DOHH2 (cell line): ENCODE measurements around the gene SPATA4.

Source experiments
- H3F3A ChIP-seq: fragments of 200-600 bp; sonication (generic), shearing (Covaris generic); 2 replicates; pipeline ENCODE4 v1.6.0; 2016; ENCODE audit warnings: antibody characterized with exemption, mild to moderate bottlenecking; ENCODE audit not compliant: control insufficient read depth, insufficient read depth
- H3K27ac ChIP-seq: fragments of 200-600 bp; sonication (generic); 2 replicates; pipeline ENCODE4 v1.5.1; 2014; ENCODE audit warnings: low read depth, mild to moderate bottlenecking, low read length, moderate library complexity
- H3K27me3 ChIP-seq: fragments of 200-600 bp; sonication (generic); 2 replicates; pipeline ENCODE4 v1.6.1; 2014; ENCODE audit warnings: mild to moderate bottlenecking, low read length, mixed read lengths; ENCODE audit not compliant: control insufficient read depth
- H3K36me3 ChIP-seq: fragments of 200-600 bp; sonication (generic); 2 replicates; pipeline ENCODE4 v1.6.1; 2014; ENCODE audit warnings: mild to moderate bottlenecking, low read length, moderate library complexity, mixed read lengths; ENCODE audit not compliant: control insufficient read depth
- H3K4me1 ChIP-seq: fragments of 200-600 bp; sonication (generic); 2 replicates; pipeline ENCODE4 v1.6.1; 2014; ENCODE audit warnings: mild to moderate bottlenecking, low read length, mixed read lengths; ENCODE audit not compliant: control insufficient read depth
- H3K4me2 ChIP-seq: fragments of 200-600 bp; sonication (generic); 2 replicates; pipeline ENCODE4 v1.6.0; 2014; ENCODE audit warnings: mild to moderate bottlenecking, low read length, moderate library complexity
- H3K4me3 ChIP-seq: fragments of 200-600 bp; sonication (generic); 2 replicates; pipeline ENCODE4 v1.5.1; 2014; ENCODE audit warnings: mild to moderate bottlenecking, low read length, mixed read lengths
- H3K79me2 ChIP-seq: fragments of 200-600 bp; sonication (generic); 2 replicates; pipeline ENCODE4 v1.6.1; 2014; ENCODE audit warnings: mild to moderate bottlenecking, low read length, mixed read lengths; ENCODE audit not compliant: control insufficient read depth
- H3K9me2 ChIP-seq: fragments of 200-600 bp; sonication (generic); replicated peaks from 2 replicates; pipeline ENCODE4 v1.6.1; 2014; ENCODE audit warnings: mild to moderate bottlenecking, low read length, mixed read lengths; ENCODE audit not compliant: control insufficient read depth
- H3K9me3 ChIP-seq: fragments of 200-600 bp; sonication (generic); 2 replicates; pipeline ENCODE4 v1.6.1; 2014; ENCODE audit warnings: antibody characterized with exemption, low read length, mixed read lengths; ENCODE audit not compliant: control insufficient read depth, insufficient read depth
- H4K20me1 ChIP-seq: fragments of 200-600 bp; sonication (generic); 2 replicates; pipeline ENCODE4 v1.6.0; 2014; ENCODE audit warnings: low read depth, mild to moderate bottlenecking, antibody characterized with exemption, low read length, moderate library complexity; ENCODE audit not compliant: control insufficient read depth, insufficient read depth
- EZH2phosphoT487 ChIP-seq: fragments of 200-600 bp; sonication (generic); IDR thresholded peaks from 2 replicates; pipeline ENCODE4 v1.6.1; 2017; ENCODE audit warnings: borderline replicate concordance, mild to moderate bottlenecking, antibody characterized with exemption, low read length, moderate library complexity, mixed read lengths
- TF ChIP-seq, protein P1 (sequence below): fragments of 200-600 bp; sonication (generic); IDR thresholded peaks from one replicate; pipeline ENCODE4 v1.5.1; 2014; ENCODE audit warnings: antibody characterized with exemption, mild to moderate bottlenecking, low read depth, low read length; ENCODE audit not compliant: poor library complexity, severe bottlenecking

SPATA4 gene

DNA sequence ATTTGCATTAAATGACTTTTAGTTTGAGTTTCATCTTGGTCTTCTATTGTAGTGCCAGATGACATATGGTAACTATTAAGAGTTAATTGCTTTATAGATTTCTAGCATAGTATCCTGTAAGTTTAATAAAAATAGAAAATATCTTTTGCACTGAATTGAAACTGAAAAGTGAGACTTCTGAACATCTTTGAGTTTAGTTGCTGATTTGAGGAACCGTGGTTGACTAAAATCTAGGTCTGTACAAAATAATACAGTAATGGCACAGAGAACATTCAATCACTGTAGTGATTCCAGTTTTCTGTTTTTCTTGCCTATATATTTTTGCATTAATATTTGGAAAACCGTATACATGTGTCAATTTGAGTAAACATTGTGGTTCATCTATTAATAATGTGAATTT is 60.7 kb downstream of the SPATA4 start:
- Histone ChIP-seq H3K27me3 (no peaks in the 10 kb centered on the region), H3K4me3 (no peak overlapping the region), H3K9me2 (no peaks in the 10 kb centered on the region), H3K4me2 (no peak overlapping the region), H3K79me2 (no peaks in the 10 kb centered on the region), H4K20me1 (no peaks in the 10 kb centered on the region), H3K4me1 (no peaks in the 10 kb centered on the region), H3K27ac (no peak overlapping the region), H3K9me3 (no peaks in the 10 kb centered on the region), H3K36me3 (no peaks in the 10 kb centered on the region), H3F3A (no peaks in the 10 kb centered on the region)
- TF ChIP-seq, protein P1, sequence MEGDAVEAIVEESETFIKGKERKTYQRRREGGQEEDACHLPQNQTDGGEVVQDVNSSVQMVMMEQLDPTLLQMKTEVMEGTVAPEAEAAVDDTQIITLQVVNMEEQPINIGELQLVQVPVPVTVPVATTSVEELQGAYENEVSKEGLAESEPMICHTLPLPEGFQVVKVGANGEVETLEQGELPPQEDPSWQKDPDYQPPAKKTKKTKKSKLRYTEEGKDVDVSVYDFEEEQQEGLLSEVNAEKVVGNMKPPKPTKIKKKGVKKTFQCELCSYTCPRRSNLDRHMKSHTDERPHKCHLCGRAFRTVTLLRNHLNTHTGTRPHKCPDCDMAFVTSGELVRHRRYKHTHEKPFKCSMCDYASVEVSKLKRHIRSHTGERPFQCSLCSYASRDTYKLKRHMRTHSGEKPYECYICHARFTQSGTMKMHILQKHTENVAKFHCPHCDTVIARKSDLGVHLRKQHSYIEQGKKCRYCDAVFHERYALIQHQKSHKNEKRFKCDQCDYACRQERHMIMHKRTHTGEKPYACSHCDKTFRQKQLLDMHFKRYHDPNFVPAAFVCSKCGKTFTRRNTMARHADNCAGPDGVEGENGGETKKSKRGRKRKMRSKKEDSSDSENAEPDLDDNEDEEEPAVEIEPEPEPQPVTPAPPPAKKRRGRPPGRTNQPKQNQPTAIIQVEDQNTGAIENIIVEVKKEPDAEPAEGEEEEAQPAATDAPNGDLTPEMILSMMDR, result no peak
- no peak for TF ChIP-seq EZH2phosphoT487
